Measurements from ENCODE around the gene PAN2. TPM values are rescaled to one million over a fixed set of nuclear protein-coding genes. Genes with fewer than 3 reads are reported as not detected.
"Not testable (repeated sequence)": the region's sequence is repeated elsewhere in the genome, so short reads cannot be mapped to it uniquely, and the experiment has no call there.

Gene PAN2
- total RNA-seq, 1 experiment from 2014 or later, result 15.3 TPM

- Histone ChIP-seq H3K9me2 (replicated peaks; ENCODE audit: low read length) (no peaks in the 10 kb centered on the region), H3K4me1 (ENCODE audit: insufficient read depth, low read length) (no peaks in the 10 kb centered on the region), H3K9ac (ENCODE audit: low read length) (no peak overlapping the region), H3K36me3 (ENCODE audit: low read depth, low read length) (peaks cover 54% of the 10 kb centered on the region), H3F3A (ENCODE audit: low read length, unreplicated experiment) (no peaks in the 10 kb centered on the region), H3K79me2 (ENCODE audit: low read length) (no peaks in the 10 kb centered on the region), H3K4me2 (ENCODE audit: low read length) (no peak overlapping the region), H3K4me3 (ENCODE audit: low read length) (no peak overlapping the region), H3K27ac (ENCODE audit: low read length) (no peak overlapping the region), H2AFZ (ENCODE audit: low read length) (no peak overlapping the region), H3K9me3 (ENCODE audit: low read length) (no peaks in the 10 kb centered on the region), H3K27me3 (ENCODE audit: low read length) (no peaks in the 10 kb centered on the region), H4K20me1 (ENCODE audit: low read length) (no peaks in the 10 kb centered on the region)
- POLR2A ChIA-PET (ENCODE audit: unreplicated experiment), result no interaction called here
- TF ChIP-seq EZH2 (IDR thresholded peaks at IDR 0.05; ENCODE audit: low read length, unreplicated experiment), result no peak
- no peak for TF ChIP-seq CTCF (conservative IDR thresholded peaks at IDR 0.05; ENCODE audit: low read depth, low read length)
- no peak for TF ChIP-seq EZH2phosphoT487 (IDR thresholded peaks at IDR 0.05; ENCODE audit: borderline replicate concordance, low read length)
- no peak for DNase-seq
- CTCF ChIA-PET, result no interaction called here
- ATAC-seq, result no peak
- intact Hi-C loops (cut with micrococcal nuclease), result no loop called here
- no TSS peak for BruUV-seq (replicated peaks)
Measured at GRCh38 chr12:56274299-56274698, 59.5 kb downstream of the PAN2 start.

GRCh38 chr12:56272468-56272867 lies 61.3 kb downstream of the PAN2 start:
- H3K79me2 ChIP-seq (ENCODE audit: low read length); H3K27ac ChIP-seq (ENCODE audit: low read length); DNase-seq; CTCF ChIA-PET; H3K4me1 ChIP-seq (ENCODE audit: insufficient read depth, low read length); H3K9ac ChIP-seq (ENCODE audit: low read length); intact Hi-C loops (cut with micrococcal nuclease); H3K9me2 ChIP-seq (replicated peaks; ENCODE audit: low read length); H3K4me2 ChIP-seq (ENCODE audit: low read length); H3K4me3 ChIP-seq (ENCODE audit: low read length); BruUV-seq (replicated peaks); POLR2A ChIA-PET (ENCODE audit: unreplicated experiment); H2AFZ ChIP-seq (ENCODE audit: low read length); H4K20me1 ChIP-seq (ENCODE audit: low read length); H3K9me3 ChIP-seq (ENCODE audit: low read length); H3F3A ChIP-seq (ENCODE audit: low read length, unreplicated experiment); ATAC-seq; H3K27me3 ChIP-seq (ENCODE audit: low read length): not testable (repeated sequence)
- H3K36me3 ChIP-seq (ENCODE audit: low read depth, low read length), result peaks cover 43% of the 10 kb centered on the region

- ChIA-PET POLR2A (ENCODE audit: unreplicated experiment) (interaction anchor here (0.6 kb wide), 1 partner anchor 99 kb away, joined by 3 read pairs; no protein-coding TSS in a partner anchor), CTCF (no interaction called here)
- H3K9me3 ChIP-seq (ENCODE audit: low read length), result no peaks in the 10 kb centered on the region
- H3K79me2 ChIP-seq (ENCODE audit: low read length), result no peaks in the 10 kb centered on the region
- H2AFZ ChIP-seq (ENCODE audit: low read length), result no peak overlapping the region
- H3K27me3 ChIP-seq (ENCODE audit: low read length), result no peaks in the 10 kb centered on the region
- no peaks in the 10 kb centered on the region for H3F3A ChIP-seq (ENCODE audit: low read length, unreplicated experiment)
- no peaks in the 10 kb centered on the region for H3K4me1 ChIP-seq (ENCODE audit: insufficient read depth, low read length)
- ATAC-seq, result peak; percentile 18; the same call in 1 of the 2 replicates
- BruUV-seq (replicated peaks), result no TSS peak
- H3K9ac ChIP-seq (ENCODE audit: low read length), result no peak overlapping the region
- peak; percentile 49 for DNase-seq
- no peak overlapping the region for H3K4me2 ChIP-seq (ENCODE audit: low read length)
- H4K20me1 ChIP-seq (ENCODE audit: low read length), result no peaks in the 10 kb centered on the region
- TF ChIP-seq EZH2 (IDR thresholded peaks at IDR 0.05; ENCODE audit: low read length, unreplicated experiment) (no peak), CTCF (conservative IDR thresholded peaks at IDR 0.05; ENCODE audit: low read depth, low read length) (peak; percentile 67)
- H3K9me2 ChIP-seq (replicated peaks; ENCODE audit: low read length), result no peaks in the 10 kb centered on the region
- intact Hi-C loops (cut with micrococcal nuclease), result no loop called here
- H3K36me3 ChIP-seq (ENCODE audit: low read depth, low read length), result peaks cover 39% of the 10 kb centered on the region
- no peak overlapping the region for H3K4me3 ChIP-seq (ENCODE audit: low read length)
- no peak overlapping the region for H3K27ac ChIP-seq (ENCODE audit: low read length)
Measured at GRCh38 chr12:56271031-56271430, 62.8 kb downstream of the PAN2 start.

Measured in PC-3 (cell line).